ENCODE results near the gene ZBTB16.

ZBTB16 gene

GRCh38 chr11:114121804-114122504, 62.4 kb downstream of the ZBTB16 start:
- no peak for TF ChIP-seq GATA1 (IDR thresholded peaks at IDR 0.05; ENCODE audit: low read depth, low read length)
- TF ChIP-seq POLR2A (IDR thresholded peaks at IDR 0.05; ENCODE audit: low read length), result no peak

GRCh38 chr11:114122686-114123085, 63.2 kb downstream of the ZBTB16 start:
- TF ChIP-seq GATA1 (IDR thresholded peaks at IDR 0.05; ENCODE audit: low read depth, low read length), result no peak
- no peak for TF ChIP-seq POLR2A (IDR thresholded peaks at IDR 0.05; ENCODE audit: low read length)

More at GRCh38 chr11:114121804-114122504, 62.4 kb downstream of the ZBTB16 start:
- DNase-seq, result no peak

GRCh38 chr11:114123692-114124330, 64.3 kb downstream of the ZBTB16 start:
- TF ChIP-seq GATA1 (IDR thresholded peaks at IDR 0.05; ENCODE audit: low read depth, low read length), result no peak
- no peak for TF ChIP-seq POLR2A (IDR thresholded peaks at IDR 0.05; ENCODE audit: low read length)
- no peak for DNase-seq

More at GRCh38 chr11:114122686-114123085, 63.2 kb downstream of the ZBTB16 start:
- DNase-seq, result no peak

- TF ChIP-seq POLR2A (IDR thresholded peaks at IDR 0.05; ENCODE audit: low read length), result no peak
- TF ChIP-seq GATA1 (IDR thresholded peaks at IDR 0.05; ENCODE audit: low read depth, low read length), result no peak
Measured at GRCh38 chr11:114124601-114125144, 65.2 kb downstream of the ZBTB16 start.

GRCh38 chr11:114125531-114125930, 66.0 kb downstream of the ZBTB16 start:
- TF ChIP-seq POLR2A (IDR thresholded peaks at IDR 0.05; ENCODE audit: low read length) (no peak), GATA1 (IDR thresholded peaks at IDR 0.05; ENCODE audit: low read depth, low read length) (no peak)
- DNase-seq, result no peak

More at GRCh38 chr11:114124601-114125144, 65.2 kb downstream of the ZBTB16 start:
- no peak for DNase-seq

GRCh38 chr11:114125959-114126358, 66.4 kb downstream of the ZBTB16 start:
- no peak for TF ChIP-seq GATA1 (IDR thresholded peaks at IDR 0.05; ENCODE audit: low read depth, low read length)
- TF ChIP-seq POLR2A (IDR thresholded peaks at IDR 0.05; ENCODE audit: low read length), result no peak
- no peak for DNase-seq

GRCh38 chr11:114128399-114128798, 68.9 kb downstream of the ZBTB16 start:
- DNase-seq, result no peak
- TF ChIP-seq POLR2A (IDR thresholded peaks at IDR 0.05; ENCODE audit: low read length) (no peak), GATA1 (IDR thresholded peaks at IDR 0.05; ENCODE audit: low read depth, low read length) (no peak)

GRCh38 chr11:114129142-114129541, 69.6 kb downstream of the ZBTB16 start:
- TF ChIP-seq GATA1 (IDR thresholded peaks at IDR 0.05; ENCODE audit: low read depth, low read length), result no peak
- TF ChIP-seq POLR2A (IDR thresholded peaks at IDR 0.05; ENCODE audit: low read length), result no peak
- DNase-seq, result no peak

DNA sequence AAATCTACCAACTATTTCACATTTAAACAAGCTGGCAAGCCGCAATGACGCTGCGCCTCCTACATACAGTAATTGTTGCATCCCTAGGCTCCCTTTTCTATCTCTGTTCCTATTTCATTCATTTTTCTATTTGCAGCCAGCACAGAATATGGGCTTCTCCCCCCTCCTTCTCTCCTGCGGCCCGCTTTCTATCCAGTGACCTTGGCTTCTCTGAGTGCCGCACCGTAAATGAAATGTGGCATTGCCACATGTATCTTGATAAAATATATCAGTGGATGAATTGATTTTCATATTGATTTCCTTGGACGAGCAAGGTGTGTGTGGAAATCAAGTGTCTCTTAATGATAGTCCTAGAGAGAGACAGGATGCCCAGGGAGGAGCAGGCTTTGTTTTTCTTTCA, 70.2 kb downstream of the ZBTB16 start:
- TF ChIP-seq POLR2A (IDR thresholded peaks at IDR 0.05; ENCODE audit: low read length), result no peak
- no peak for TF ChIP-seq GATA1 (IDR thresholded peaks at IDR 0.05; ENCODE audit: low read depth, low read length)
- DNase-seq, result no peak

DNA sequence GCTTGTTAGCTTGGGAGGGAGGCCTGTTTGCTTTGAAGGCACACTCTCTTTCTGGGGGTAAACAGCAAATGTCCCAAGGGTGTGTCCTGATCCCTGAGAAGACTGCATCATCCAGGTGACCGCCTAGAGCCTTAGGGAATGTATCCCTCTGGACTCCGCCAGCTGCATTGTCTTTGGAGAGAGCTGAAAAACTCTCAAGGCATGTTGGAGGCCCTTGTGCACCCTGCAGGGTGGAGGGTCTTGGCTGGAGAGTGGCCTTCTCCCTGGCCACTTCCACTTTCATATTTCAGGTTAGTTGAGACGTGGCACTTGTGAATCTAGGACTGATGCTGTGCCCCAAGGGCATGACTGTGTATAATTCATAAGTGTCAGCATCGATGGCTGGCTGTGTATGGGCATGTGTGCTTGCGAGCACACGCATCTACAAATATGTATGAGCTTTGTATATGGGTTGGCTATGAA, 70.6 kb downstream of the ZBTB16 start:
- no peak for TF ChIP-seq POLR2A (IDR thresholded peaks at IDR 0.05; ENCODE audit: low read length)
- DNase-seq, result no peak

GRCh38 chr11:114130629-114131277, 71.2 kb downstream of the ZBTB16 start:
- TF ChIP-seq POLR2A (IDR thresholded peaks at IDR 0.05; ENCODE audit: low read length) (no peak), GATA1 (IDR thresholded peaks at IDR 0.05; ENCODE audit: low read depth, low read length) (no peak)
- no peak for DNase-seq

DNA sequence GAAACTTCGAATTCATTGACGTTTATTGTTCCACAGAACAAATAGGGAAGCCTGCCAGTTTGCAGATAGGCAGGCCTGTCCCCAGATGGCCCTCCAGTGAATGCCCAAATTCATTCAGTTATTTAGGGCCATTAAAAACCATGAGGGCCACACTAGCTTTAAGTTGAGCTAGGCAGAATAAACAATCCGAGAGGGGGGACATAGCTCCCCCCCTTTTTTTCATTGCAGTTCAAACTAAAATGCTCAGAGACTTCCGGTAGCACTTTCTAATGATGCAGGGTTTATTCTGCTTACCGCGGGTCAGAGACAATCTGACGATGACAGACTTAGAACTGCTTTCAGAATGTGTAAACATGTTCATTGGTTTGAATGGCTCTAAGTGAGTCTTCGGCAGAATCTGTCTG, 72.0 kb downstream of the ZBTB16 start:
- TF ChIP-seq GATA1 (IDR thresholded peaks at IDR 0.05; ENCODE audit: low read depth, low read length) (no peak), POLR2A (IDR thresholded peaks at IDR 0.05; ENCODE audit: low read length) (no peak)
- no peak for DNase-seq

DNA sequence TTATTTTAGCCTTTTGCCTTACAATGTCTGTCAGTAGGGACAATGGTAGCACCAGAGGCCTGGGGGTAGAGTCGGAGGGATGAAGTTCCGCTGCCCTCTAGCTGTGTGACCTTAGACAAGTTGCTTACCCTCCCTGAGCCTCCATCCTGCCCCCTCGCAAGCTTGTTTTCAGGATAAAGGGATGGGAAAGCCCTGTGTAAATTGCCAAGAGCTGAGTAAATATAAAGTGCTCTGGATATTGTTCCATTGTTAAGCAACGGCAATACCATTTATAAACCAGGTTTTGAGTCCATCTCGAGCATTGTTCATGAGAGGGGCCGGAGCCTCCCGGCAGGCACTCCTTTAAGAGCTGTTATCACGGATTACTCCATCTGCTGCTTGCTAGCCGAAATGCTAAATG, 72.9 kb downstream of the ZBTB16 start:
- TF ChIP-seq POLR2A (IDR thresholded peaks at IDR 0.05; ENCODE audit: low read length) (no peak), GATA1 (IDR thresholded peaks at IDR 0.05; ENCODE audit: low read depth, low read length) (no peak)
- peak in 1 of 2 experiments; percentile 11 for DNase-seq

DNA sequence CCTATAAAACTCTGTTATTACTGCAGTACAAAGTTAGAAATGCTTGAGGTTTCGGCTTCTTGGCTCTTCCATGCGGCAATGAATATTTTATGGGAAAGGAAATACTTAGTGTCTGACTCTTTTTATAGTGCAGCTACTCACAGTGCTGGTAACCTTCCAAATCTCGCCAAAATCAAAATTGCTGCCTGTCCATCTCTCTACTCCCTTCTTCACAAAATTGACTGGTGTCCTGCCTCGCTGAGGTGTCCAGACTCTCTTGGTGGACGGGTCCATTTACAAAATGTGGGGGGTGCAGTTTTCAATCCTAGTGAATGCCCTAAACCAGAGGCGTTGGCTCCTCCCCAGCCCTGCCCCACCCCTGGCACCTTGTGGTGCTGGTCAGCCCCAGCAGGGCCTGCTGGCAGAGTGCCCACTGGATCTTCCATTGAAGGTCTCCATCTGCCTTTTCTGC, 73.5 kb downstream of the ZBTB16 start:
- no peak for DNase-seq
- TF ChIP-seq GATA1 (IDR thresholded peaks at IDR 0.05; ENCODE audit: low read depth, low read length), result no peak
- no peak for TF ChIP-seq POLR2A (IDR thresholded peaks at IDR 0.05; ENCODE audit: low read length)

Measured in erythroblast (primary cell).